ENCODE measurements around the gene GPR161. TPM values are rescaled to one million over a fixed set of nuclear protein-coding genes. Genes with fewer than 3 reads are reported as not detected.
A peak's percentile ranks its signal among the peaks of the same experiment; 100 is the strongest.

The GPR161 gene
- total RNA-seq, 4 donors from 2014 or later: 19.5 to 46.7 (median 22.9) TPM

DNA sequence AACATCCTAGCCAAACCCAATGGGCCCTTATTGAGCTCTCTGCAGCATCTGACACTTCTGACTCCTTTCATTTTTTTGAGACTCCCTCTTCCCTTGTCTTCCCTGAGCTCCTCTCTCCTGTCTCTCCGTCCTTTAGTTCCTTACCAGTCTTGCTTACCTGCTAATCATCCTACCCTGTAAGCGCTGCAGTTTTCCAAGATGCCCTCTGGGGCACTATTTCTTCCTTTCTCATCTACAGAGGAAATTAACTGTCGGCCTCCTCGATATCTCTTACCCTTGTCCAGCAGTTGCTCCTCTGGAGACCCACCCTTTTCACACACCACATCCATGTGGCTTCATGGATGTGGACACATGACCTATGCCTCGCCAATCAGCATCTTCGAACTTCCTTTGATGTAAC, 6.8 kb downstream of the GPR161 start:
- DNase-seq (ENCODE audit: extremely low spot score): no peak
- WGBS: 94% methylated on average over 6 of the region's 6 CpGs

DNA sequence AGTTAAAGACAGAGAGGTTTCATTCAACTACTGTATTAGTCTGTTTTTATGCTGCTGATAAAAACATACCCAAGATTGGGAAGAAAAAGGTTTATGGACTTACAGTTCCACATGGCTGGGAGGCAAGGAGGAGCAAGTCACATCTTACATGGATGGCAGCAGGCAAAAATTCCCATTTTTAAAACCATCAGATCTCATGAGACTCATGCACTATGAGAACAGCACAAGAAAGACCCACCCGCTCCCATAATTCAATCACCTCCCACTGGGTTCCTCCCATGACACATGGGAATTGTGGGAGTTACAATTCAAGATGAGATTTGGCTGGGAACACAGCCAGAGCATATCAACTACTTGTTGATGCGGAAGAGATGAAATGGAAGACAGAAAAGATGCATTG, 9.2 kb downstream of the GPR161 start:
- Histone ChIP-seq H3K27me3 (no peaks in the 10 kb centered on the region), H3K9me3 (no peaks in the 10 kb centered on the region), H3K4me1 (peaks cover 0 to 1% (median under 1%) of the 10 kb centered on the region in 4 donors), H3K4me3 (no peak overlapping the region), H3K27ac (replicated peaks in 1 of 4) (no peak overlapping the region), H3K36me3 (peaks cover 0 to 18% (median 0%) of the 10 kb centered on the region in 4 donors)
- peak; percentile 37 for DNase-seq (ENCODE audit: extremely low spot score)
- 80% methylated on average over 2 of the region's 2 CpGs for WGBS
- no peak for TF ChIP-seq POLR2A (IDR thresholded peaks at IDR 0.05; ENCODE audit: low read depth)
- TF ChIP-seq POLR2AphosphoS5 (IDR thresholded peaks at IDR 0.05): no peak
- TF ChIP-seq EP300 (IDR thresholded peaks at IDR 0.05): no peak
- TF ChIP-seq, protein P1, sequence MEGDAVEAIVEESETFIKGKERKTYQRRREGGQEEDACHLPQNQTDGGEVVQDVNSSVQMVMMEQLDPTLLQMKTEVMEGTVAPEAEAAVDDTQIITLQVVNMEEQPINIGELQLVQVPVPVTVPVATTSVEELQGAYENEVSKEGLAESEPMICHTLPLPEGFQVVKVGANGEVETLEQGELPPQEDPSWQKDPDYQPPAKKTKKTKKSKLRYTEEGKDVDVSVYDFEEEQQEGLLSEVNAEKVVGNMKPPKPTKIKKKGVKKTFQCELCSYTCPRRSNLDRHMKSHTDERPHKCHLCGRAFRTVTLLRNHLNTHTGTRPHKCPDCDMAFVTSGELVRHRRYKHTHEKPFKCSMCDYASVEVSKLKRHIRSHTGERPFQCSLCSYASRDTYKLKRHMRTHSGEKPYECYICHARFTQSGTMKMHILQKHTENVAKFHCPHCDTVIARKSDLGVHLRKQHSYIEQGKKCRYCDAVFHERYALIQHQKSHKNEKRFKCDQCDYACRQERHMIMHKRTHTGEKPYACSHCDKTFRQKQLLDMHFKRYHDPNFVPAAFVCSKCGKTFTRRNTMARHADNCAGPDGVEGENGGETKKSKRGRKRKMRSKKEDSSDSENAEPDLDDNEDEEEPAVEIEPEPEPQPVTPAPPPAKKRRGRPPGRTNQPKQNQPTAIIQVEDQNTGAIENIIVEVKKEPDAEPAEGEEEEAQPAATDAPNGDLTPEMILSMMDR (IDR thresholded peaks at IDR 0.05): no peak
- intact Hi-C loops (cut with DNase I): no loop called here

More for the DNA sequence above, 6.8 kb downstream of the GPR161 start:
- Histone ChIP-seq H3K4me1 (peaks cover 0 to 12% (median 9%) of the 10 kb centered on the region in 4 donors), H3K36me3 (peaks cover 0 to 18% (median 0%) of the 10 kb centered on the region in 4 donors), H3K4me3 (no peak overlapping the region), H3K27me3 (no peaks in the 10 kb centered on the region), H3K9me3 (no peaks in the 10 kb centered on the region), H3K27ac (replicated peaks in 1 of 4) (no peak overlapping the region)
- TF ChIP-seq POLR2AphosphoS5 (IDR thresholded peaks at IDR 0.05) (no peak), POLR2A (IDR thresholded peaks at IDR 0.05; ENCODE audit: low read depth) (no peak), EP300 (IDR thresholded peaks at IDR 0.05) (no peak)
- TF ChIP-seq, protein P1 (IDR thresholded peaks at IDR 0.05): no peak
- intact Hi-C loops (cut with DNase I): no loop called here

DNA sequence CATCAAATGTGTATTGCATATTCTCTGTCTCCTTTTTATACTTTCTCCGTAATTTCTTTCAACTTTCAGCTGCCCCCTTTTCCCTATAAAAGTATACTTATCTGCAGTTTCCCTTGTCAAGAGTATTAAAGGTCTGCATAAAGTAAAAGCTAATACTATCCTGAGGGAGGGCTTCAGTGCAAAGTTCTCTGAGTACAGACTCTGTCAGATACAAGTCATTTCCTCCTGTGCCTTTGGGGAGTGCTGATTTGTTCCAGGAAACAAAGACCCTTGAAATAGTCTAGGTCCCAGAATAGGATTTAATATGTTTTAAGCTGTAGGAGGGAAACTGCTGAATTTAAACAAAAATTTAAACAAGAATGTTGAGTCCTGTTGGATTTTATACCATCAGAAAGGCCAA, 11.7 kb downstream of the GPR161 start:
- no peaks in the 10 kb centered on the region for H3K27me3 ChIP-seq
- intact Hi-C loops (cut with DNase I): no loop called here
- no peak overlapping the region for H3K27ac ChIP-seq (replicated peaks in 1 of 4)
- no peak for DNase-seq (ENCODE audit: extremely low spot score)
- no peak overlapping the region for H3K4me3 ChIP-seq
- TF ChIP-seq, protein P1 (IDR thresholded peaks at IDR 0.05): no peak
- TF ChIP-seq POLR2A (IDR thresholded peaks at IDR 0.05; ENCODE audit: low read depth) (no peak), POLR2AphosphoS5 (IDR thresholded peaks at IDR 0.05) (no peak), EP300 (IDR thresholded peaks at IDR 0.05) (no peak)
- peaks cover 15 to 19% (median 18%) of the 10 kb centered on the region in 4 donors for H3K4me1 ChIP-seq
- H3K9me3 ChIP-seq: no peaks in the 10 kb centered on the region
- WGBS: 94% methylated on average over 1 of the region's 1 CpG
- H3K36me3 ChIP-seq: peaks cover 0 to 10% (median 0%) of the 10 kb centered on the region in 4 donors

- Histone ChIP-seq H3K36me3 (peaks cover 0 to 17% (median 0%) of the 10 kb centered on the region in 4 donors), H3K4me3 (no peak overlapping the region), H3K27me3 (no peaks in the 10 kb centered on the region), H3K27ac (replicated peaks in 1 of 4) (peak overlapping the region; percentile 59 to 69 (median 64)), H3K9me3 (no peaks in the 10 kb centered on the region), H3K4me1 (peaks cover 15 to 19% (median 18%) of the 10 kb centered on the region in 4 donors)
- DNase-seq (ENCODE audit: extremely low spot score): no peak
- TF ChIP-seq POLR2AphosphoS5 (IDR thresholded peaks at IDR 0.05): peak; percentile 47 to 54
- TF ChIP-seq, protein P1 (IDR thresholded peaks at IDR 0.05): no peak
- WGBS: 24% methylated on average over 7 of the region's 7 CpGs
- intact Hi-C loops (cut with DNase I): no loop called here
Measured at GRCh38 chr1:168121401-168122011, 15.2 kb downstream of the GPR161 start.

GRCh38 chr1:168119750-168120149, 17.0 kb downstream of the GPR161 start:
- no peak for TF ChIP-seq EP300 (IDR thresholded peaks at IDR 0.05)
- TF ChIP-seq, protein P1 (IDR thresholded peaks at IDR 0.05): no peak
- no peak for TF ChIP-seq POLR2A (IDR thresholded peaks at IDR 0.05; ENCODE audit: low read depth)
- TF ChIP-seq POLR2AphosphoS5 (IDR thresholded peaks at IDR 0.05): no peak
- 95% methylated on average over 3 of the region's 4 CpGs for WGBS
- Histone ChIP-seq H3K36me3 (peaks cover 0 to 22% (median 0%) of the 10 kb centered on the region in 4 donors), H3K4me3 (no peak overlapping the region), H3K4me1 (peaks cover 15 to 19% (median 18%) of the 10 kb centered on the region in 4 donors), H3K27ac (replicated peaks in 1 of 4) (no peak overlapping the region), H3K9me3 (no peaks in the 10 kb centered on the region), H3K27me3 (no peaks in the 10 kb centered on the region)
- DNase-seq (ENCODE audit: extremely low spot score): no peak
- intact Hi-C loops (cut with DNase I): no loop called here

Measured in esophagus muscularis mucosa (tissue), 4 donors.